K562 (cell line): ENCODE data around the gene ADGRD1. TPM values are rescaled to one million over a fixed set of nuclear protein-coding genes. Genes with fewer than 3 reads are reported as not detected.

Experiments used
- ATAC-seq: fragments of 200-7000 bp; cut with Tn5 transposase; 3 replicates; pipeline ENCODE4 v1.9.1; 2020; ENCODE audit warnings: moderate library complexity
- BruUV-seq: library from RNA; stranded (reverse); fragments of 400-500 nt; replicated peaks from 2 replicates; lab custom pipeline; 2021; lab: Mats Ljungman, UMichigan
- CTCF ChIA-PET: fragments of 300-600 bp; formaldehyde crosslinking; extraction: SDS; loops from one replicate; lab custom pipeline; 2021; ENCODE audit warnings: low intra/inter-chr PET ratio; lab: Yijun Ruan, JAX
- POLR2A ChIA-PET: fragments of 300-600, 350-650 bp; sonication (Branson Sonifier 250); formaldehyde crosslinking; extraction: SDS; loops from one replicate; lab custom pipeline; 2021; ENCODE audit warnings: antibody characterized with exemption, inconsistent platforms; lab: Yijun Ruan, JAX
- DNase-seq, 4 experiments: peaks; one replicate each; pipeline versions ENCODE4 v3.0.0 to v3.0.0-alpha.2; 2011 to 2018; ENCODE audit warnings: low spot score in 3 of 4, mixed read lengths in 3 of 4; ENCODE audit errors: extremely low read depth in 1 of 4
- FAIRE-seq: peaks from 2 replicates; lab custom pipeline; 2011; peaks lifted over from hg19 to GRCh38; lab: Jason Lieb, UNC
- H2AFZ ChIP-seq: 2 replicates; pipeline ENCODE4 v1.6.0; 2011; ENCODE audit warnings: low read depth, low read length, control low read depth, inconsistent platforms
- H3K27ac ChIP-seq: fragments of 200-600 bp; 3 replicates; pipeline ENCODE4 v1.8.0; 2011; ENCODE audit warnings: low read depth, mild to moderate bottlenecking, control low read depth, inconsistent platforms, low read length, moderate library complexity, mixed read lengths; ENCODE audit errors: extremely low read depth
- H3K27me3 ChIP-seq, 2 experiments: fragments of 300-600 bp in 1 of 2; 2 replicates in 1 of 2; 3 replicates in 1 of 2; pipeline versions ENCODE4 v1.6.0 to v1.8.0; 2011; ENCODE audit warnings: inconsistent platforms in 2 of 2, low read length in 2 of 2, mild to moderate bottlenecking in 1 of 2, mixed read lengths in 1 of 2, moderate library complexity in 1 of 2; ENCODE audit not compliant: control insufficient read depth in 2 of 2, insufficient read depth in 2 of 2
- H3K36me3 ChIP-seq: fragments of 300-600 bp; 3 replicates; pipeline ENCODE4 v1.8.0; 2011; ENCODE audit warnings: mild to moderate bottlenecking, low read length, inconsistent platforms; ENCODE audit not compliant: control insufficient read depth, insufficient read depth
- H3K4me1 ChIP-seq, 2 experiments: fragments of 200-600 bp in 1 of 2; replicated peaks in 1 of 2; 2 replicates in 1 of 2; 3 replicates in 1 of 2; pipeline versions ENCODE4 v1.5.1 to v1.8.0; 2011; ENCODE audit warnings: inconsistent platforms in 2 of 2, low read length in 2 of 2, mild to moderate bottlenecking in 1 of 2, mixed read lengths in 1 of 2, moderate library complexity in 1 of 2; ENCODE audit not compliant: control insufficient read depth in 2 of 2, insufficient read depth in 2 of 2
- H3K4me2 ChIP-seq: 2 replicates; pipeline ENCODE4 v1.6.1; 2011; ENCODE audit warnings: low read length, control low read depth, inconsistent platforms, mixed read lengths; ENCODE audit not compliant: insufficient read depth
- H3K4me3 ChIP-seq: fragments of 200-600 bp; sonication (generic), shearing (Covaris generic); 2 replicates; pipeline ENCODE4 v1.5.1; 2016; ENCODE audit warnings: control low read depth, inconsistent platforms
- H3K79me2 ChIP-seq: fragments of 200-600 bp; 3 replicates; pipeline ENCODE4 v1.8.0; 2011; ENCODE audit warnings: low read length, inconsistent platforms; ENCODE audit not compliant: control insufficient read depth, insufficient read depth
- H3K9ac ChIP-seq, 2 experiments: 2 replicates each; pipeline versions ENCODE4 v1.6.0 to v1.6.1; 2011; ENCODE audit warnings: low read depth in 2 of 2, low read length in 2 of 2, control low read depth in 1 of 2, inconsistent platforms in 1 of 2, mild to moderate bottlenecking in 1 of 2, mixed read lengths in 1 of 2; ENCODE audit not compliant: insufficient read depth in 1 of 2
- H3K9me1 ChIP-seq: one replicate; pipeline ENCODE4 v1.6.0; 2011; ENCODE audit warnings: inconsistent platforms, mild to moderate bottlenecking, low read length, moderate library complexity; ENCODE audit not compliant: control insufficient read depth, insufficient read depth
- H3K9me3 ChIP-seq: replicated peaks from 2 replicates; pipeline ENCODE4 v1.5.1; 2011; ENCODE audit warnings: low read depth, low read length, inconsistent platforms; ENCODE audit not compliant: control insufficient read depth, insufficient read depth
- H4K20me1 ChIP-seq: replicated peaks from 2 replicates; pipeline ENCODE4 v1.6.1; 2011; ENCODE audit warnings: low read length, inconsistent platforms, mixed read lengths; ENCODE audit not compliant: control insufficient read depth, insufficient read depth
- CBFB ChIP-seq: sonication (generic); formaldehyde crosslinking; IDR thresholded peaks from 2 replicates; pipeline ENCODE4 v1.4.0; 2020; ENCODE audit warnings: mild to moderate bottlenecking, missing genetic modification reagents
- CTBP1 ChIP-seq: fragments of 450-650 bp; IDR thresholded peaks from 2 replicates; pipeline ENCODE4 v1.6.1; 2016; ENCODE audit warnings: borderline replicate concordance
- KAT8 ChIP-seq: fragments of 450-650 bp; IDR thresholded peaks from 2 replicates; pipeline ENCODE4 v1.6.1; 2016; ENCODE audit warnings: low read depth, mild to moderate bottlenecking
- MAZ ChIP-seq, 2 experiments: fragments of 450-650 bp in 1 of 2; sonication (generic) in 1 of 2; formaldehyde crosslinking; IDR thresholded peaks in 1 of 2; conservative IDR thresholded peaks in 1 of 2; 2 replicates each; pipeline versions ENCODE4 v1.4.0 to v1.5.0; 2020; ENCODE audit warnings: mild to moderate bottlenecking in 1 of 2, missing genetic modification reagents in 1 of 2
- NRF1 ChIP-seq, 2 experiments: fragments of 450-650 bp; IDR thresholded peaks in 1 of 2; conservative IDR thresholded peaks in 1 of 2; 2 replicates each; pipeline ENCODE4 v1.6.1; 2014; ENCODE audit warnings: mild to moderate bottlenecking in 2 of 2
- TBL1XR1 ChIP-seq, 2 experiments: IDR thresholded peaks; 2 replicates each; pipeline ENCODE4 v1.6.1; 2012; ENCODE audit warnings: improper control_type of control experiment in 2 of 2, low read length in 2 of 2, mild to moderate bottlenecking in 1 of 2
- WGBS: fragments of 100-300 bp; shearing (Covaris generic); methylation state at CpG from one replicate; pipeline ENCODE4 v1.1.6; 2016; ENCODE audit warnings: low coverage, mixed read lengths; ENCODE audit not compliant: insufficient coverage; ENCODE audit errors: missing lambda C conversion rate; 5-methylcytosine and 5-hydroxymethylcytosine counted together
- in situ Hi-C: fragments of 300-500 bp; cut with MboI; formaldehyde crosslinking; loops from 4 replicates; pipeline ENCODE4 v1.15.0; 2018; ENCODE audit warnings: inconsistent platforms, mixed read lengths
- intact Hi-C: fragments of 100-400 bp; cut with micrococcal nuclease; formaldehyde crosslinking; loops from 2 replicates; pipeline ENCODE4 v1.14.2; 2022
- polyA plus RNA-seq, 8 experiments: library from polyadenylated mRNA; depleted of rRNA in 4 of 8; stranded (reverse) in 5 of 8; unstranded in 3 of 8; fragments of >200 nt; fragmentation: Nextera tagmentation in 2 of 8; fragmentation: Illumina TruSeq in 1 of 8; extraction: Ambion mirVana in 2 of 8; extraction: Trizol in 1 of 8; gene quantifications; 2 replicates each; pipeline versions ENCODE4 v1.2.1 to v1.2.3, GENCODE V29; 2011 to 2014; ENCODE audit warnings: inconsistent platforms in 1 of 8, missing spikeins in 1 of 8
- total RNA-seq, 7 experiments: library from RNA; depleted of rRNA in 6 of 7; stranded (reverse); fragments of >200 nt in 6 of 7; fragmentation: Illumina TruSeq in 2 of 7; extraction: Trizol in 2 of 7; gene quantifications; 2 replicates each; pipeline versions ENCODE4 v1.2.1 to v1.2.3, GENCODE V29; 2011 to 2021; ENCODE audit warnings: low replicate concordance in 1 of 7
- TF ChIP-seq, protein P1 (sequence below): fragments of 250-450 bp; sonication (Bioruptor Pico); IDR thresholded peaks from 2 replicates; pipeline ENCODE4 v1.8.0; 2022; ENCODE audit warnings: moderate library complexity, mild to moderate bottlenecking, inconsistent platforms
- TF ChIP-seq, protein P2 (sequence below): fragments of 250-450 bp; sonication (Bioruptor Pico); IDR thresholded peaks from 2 replicates; pipeline ENCODE4 v1.4.0; 2020
- TF ChIP-seq, protein P3 (sequence below): fragments of 450-650 bp; conservative IDR thresholded peaks from 2 replicates; pipeline ENCODE4 v1.6.1; 2016; ENCODE audit warnings: missing genetic modification characterization, low read depth, mild to moderate bottlenecking, missing compliant biosample characterization, moderate library complexity

The ADGRD1 gene
- total and polyA plus RNA-seq, 9 of the 15 experiments (the other 6 are each of a cell fraction or from before 2014, with no cell fraction given) = 1.7 to 11.7 (median 3.3) TPM

DNA sequence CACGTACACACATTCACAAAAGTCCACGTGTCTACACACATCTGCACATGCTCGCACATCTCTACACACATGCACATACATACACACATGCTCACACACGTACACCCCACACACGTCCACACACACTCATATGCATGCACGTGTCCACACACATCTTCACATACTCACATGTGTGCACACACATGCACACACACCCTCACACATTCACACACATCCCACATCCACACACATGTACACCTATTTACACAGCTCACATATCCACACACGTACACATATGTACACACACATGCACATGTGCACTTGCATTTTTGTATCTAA is 3.6 kb downstream of the ADGRD1 start (continued):
- no peak for TF ChIP-seq CTBP1

DNA sequence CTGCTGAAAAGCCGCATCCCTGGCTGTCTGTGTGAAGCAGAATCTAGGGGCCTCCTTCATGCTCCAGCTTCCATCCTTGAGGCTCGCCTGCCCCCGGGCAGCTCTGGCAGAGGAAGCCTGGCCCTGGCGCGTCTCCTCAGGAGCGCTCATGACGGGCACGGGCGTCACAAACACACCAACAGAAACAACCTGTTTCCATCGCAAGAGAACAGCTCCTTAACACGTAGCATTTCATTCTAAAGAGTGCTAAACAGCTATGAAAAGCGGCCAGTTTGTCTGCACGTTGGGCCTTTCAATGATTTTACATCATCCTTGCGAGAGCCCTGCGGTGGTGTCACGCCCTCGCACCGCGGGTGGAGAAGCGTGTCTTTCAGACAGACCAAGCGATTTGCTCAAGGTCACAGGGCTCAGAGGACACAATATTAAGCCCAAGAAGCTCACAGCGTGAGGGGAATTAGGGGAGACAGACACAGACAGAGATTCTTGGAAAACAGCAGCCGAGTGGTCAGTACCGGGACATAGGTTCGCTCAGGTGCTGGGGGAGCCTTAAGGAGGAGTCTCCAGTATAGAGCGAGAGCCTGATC is 4.9 kb downstream of the ADGRD1 start:
- Histone ChIP-seq H4K20me1 (no peaks in the 10 kb centered on the region), H3K4me2 (peak overlapping the region; percentile 43), H3K79me2 (no peaks in the 10 kb centered on the region), H3K27ac (no peak overlapping the region; the same call in 2 of the 3 replicates), H3K9me1 (no peaks in the 10 kb centered on the region), H3K4me1 (peaks cover 18 to 26% of the 10 kb centered on the region in 2 experiments), H3K9ac (peak overlapping the region; percentile 14 to 43; a peak in 2 of 4 replicates), H3K27me3 (peaks cover 0 to 25% of the 10 kb centered on the region in 2 experiments; a peak in 4 of 5 replicates), H3K9me3 (peaks cover 6% of the 10 kb centered on the region), H2AFZ (peak overlapping the region; percentile 74), H3K4me3 (no peak overlapping the region), H3K36me3 (no peaks in the 10 kb centered on the region; the same call in 2 of the 3 replicates)
- in situ Hi-C loops = no loop called here
- ATAC-seq = peak; percentile 75
- intact Hi-C loops = no loop called here
- 28% methylated on average over 26 of the region's 26 CpGs for WGBS
- no TSS peak for BruUV-seq
- peak; percentile 11 for FAIRE-seq
- DNase-seq = no peak
- ChIA-PET POLR2A (interaction anchor here (0.6 to 1.1 kb wide), 4 partner anchors 11 to 260 kb away, joined by 3 to 4 read pairs (median 3); no protein-coding TSS in a partner anchor), CTCF (no interaction called here)
- TF ChIP-seq, protein P1, sequence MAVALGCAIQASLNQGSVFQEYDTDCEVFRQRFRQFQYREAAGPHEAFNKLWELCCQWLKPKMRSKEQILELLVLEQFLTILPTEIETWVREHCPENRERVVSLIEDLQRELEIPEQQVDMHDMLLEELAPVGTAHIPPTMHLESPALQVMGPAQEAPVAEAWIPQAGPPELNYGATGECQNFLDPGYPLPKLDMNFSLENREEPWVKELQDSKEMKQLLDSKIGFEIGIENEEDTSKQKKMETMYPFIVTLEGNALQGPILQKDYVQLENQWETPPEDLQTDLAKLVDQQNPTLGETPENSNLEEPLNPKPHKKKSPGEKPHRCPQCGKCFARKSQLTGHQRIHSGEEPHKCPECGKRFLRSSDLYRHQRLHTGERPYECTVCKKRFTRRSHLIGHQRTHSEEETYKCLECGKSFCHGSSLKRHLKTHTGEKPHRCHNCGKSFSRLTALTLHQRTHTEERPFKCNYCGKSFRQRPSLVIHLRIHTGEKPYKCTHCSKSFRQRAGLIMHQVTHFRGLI (CRISPR knock-in tag) = no peak; the same call in 1 of the 2 replicates
- TF ChIP-seq CBFB = no peak
- no peak for TF ChIP-seq KAT8
- TF ChIP-seq, protein P2, sequence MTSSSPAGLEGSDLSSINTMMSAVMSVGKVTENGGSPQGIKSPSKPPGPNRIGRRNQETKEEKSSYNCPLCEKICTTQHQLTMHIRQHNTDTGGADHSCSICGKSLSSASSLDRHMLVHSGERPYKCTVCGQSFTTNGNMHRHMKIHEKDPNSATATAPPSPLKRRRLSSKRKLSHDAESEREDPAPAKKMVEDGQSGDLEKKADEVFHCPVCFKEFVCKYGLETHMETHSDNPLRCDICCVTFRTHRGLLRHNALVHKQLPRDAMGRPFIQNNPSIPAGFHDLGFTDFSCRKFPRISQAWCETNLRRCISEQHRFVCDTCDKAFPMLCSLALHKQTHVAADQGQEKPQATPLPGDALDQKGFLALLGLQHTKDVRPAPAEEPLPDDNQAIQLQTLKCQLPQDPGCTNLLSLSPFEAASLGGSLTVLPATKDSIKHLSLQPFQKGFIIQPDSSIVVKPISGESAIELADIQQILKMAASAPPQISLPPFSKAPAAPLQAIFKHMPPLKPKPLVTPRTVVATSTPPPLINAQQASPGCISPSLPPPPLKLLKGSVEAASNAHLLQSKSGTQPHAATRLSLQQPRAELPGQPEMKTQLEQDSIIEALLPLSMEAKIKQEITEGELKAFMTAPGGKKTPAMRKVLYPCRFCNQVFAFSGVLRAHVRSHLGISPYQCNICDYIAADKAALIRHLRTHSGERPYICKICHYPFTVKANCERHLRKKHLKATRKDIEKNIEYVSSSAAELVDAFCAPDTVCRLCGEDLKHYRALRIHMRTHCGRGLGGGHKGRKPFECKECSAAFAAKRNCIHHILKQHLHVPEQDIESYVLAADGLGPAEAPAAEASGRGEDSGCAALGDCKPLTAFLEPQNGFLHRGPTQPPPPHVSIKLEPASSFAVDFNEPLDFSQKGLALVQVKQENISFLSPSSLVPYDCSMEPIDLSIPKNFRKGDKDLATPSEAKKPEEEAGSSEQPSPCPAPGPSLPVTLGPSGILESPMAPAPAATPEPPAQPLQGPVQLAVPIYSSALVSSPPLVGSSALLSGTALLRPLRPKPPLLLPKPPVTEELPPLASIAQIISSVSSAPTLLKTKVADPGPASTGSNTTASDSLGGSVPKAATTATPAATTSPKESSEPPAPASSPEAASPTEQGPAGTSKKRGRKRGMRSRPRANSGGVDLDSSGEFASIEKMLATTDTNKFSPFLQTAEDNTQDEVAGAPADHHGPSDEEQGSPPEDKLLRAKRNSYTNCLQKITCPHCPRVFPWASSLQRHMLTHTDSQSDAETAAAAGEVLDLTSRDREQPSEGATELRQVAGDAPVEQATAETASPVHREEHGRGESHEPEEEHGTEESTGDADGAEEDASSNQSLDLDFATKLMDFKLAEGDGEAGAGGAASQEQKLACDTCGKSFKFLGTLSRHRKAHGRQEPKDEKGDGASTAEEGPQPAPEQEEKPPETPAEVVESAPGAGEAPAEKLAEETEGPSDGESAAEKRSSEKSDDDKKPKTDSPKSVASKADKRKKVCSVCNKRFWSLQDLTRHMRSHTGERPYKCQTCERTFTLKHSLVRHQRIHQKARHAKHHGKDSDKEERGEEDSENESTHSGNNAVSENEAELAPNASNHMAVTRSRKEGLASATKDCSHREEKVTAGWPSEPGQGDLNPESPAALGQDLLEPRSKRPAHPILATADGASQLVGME = no peak
- no peak for TF ChIP-seq TBL1XR1 (IDR thresholded peaks at IDR 0.05; ENCODE audit: low read length in 2 of 2)
- TF ChIP-seq, protein P3, sequence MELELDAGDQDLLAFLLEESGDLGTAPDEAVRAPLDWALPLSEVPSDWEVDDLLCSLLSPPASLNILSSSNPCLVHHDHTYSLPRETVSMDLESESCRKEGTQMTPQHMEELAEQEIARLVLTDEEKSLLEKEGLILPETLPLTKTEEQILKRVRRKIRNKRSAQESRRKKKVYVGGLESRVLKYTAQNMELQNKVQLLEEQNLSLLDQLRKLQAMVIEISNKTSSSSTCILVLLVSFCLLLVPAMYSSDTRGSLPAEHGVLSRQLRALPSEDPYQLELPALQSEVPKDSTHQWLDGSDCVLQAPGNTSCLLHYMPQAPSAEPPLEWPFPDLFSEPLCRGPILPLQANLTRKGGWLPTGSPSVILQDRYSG (tag) = 0 out of 2 replicates have a peak, but pooled peaks have one; percentile 52
- no peak for TF ChIP-seq NRF1 (conservative IDR thresholded peaks at IDR 0.05 in 1 of 2, IDR thresholded peaks at IDR 0.05 in 1 of 2)
- 0 out of 4 replicates have a peak, but pooled peaks of 1 of the 2 experiments have one; percentile 27 for TF ChIP-seq MAZ (CRISPR knock-in tag; conservative IDR thresholded peaks at IDR 0.05 in 1 of 2, IDR thresholded peaks at IDR 0.05 in 1 of 2)
